ENCODE data around the gene KAT7.

The KAT7 gene

DNA sequence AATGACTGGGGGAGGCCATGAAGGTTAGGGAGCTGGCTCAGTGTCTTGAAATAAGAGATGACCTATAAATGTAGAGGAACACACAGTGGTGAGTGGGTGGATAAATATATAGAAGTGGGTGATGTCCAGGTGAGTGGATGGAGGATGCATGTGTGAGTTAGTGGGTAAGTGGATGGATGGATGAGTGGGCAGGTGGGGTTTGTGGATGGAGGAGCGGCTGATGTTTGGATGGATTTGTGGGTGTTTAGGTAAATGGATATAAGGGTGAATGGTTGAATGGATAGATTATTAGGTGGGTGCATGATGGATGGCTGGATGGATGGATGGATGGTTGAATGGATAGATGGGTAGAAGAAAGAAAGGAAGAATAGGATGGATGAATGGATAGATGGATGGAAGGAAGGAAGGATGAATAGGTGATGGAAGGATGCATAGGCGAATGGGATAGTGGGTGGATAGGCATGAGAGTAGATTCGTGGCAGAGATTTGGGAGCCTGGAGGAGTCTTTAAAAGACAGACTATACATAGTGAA, 78.5 kb downstream of the KAT7 start:
- DNase-seq, result no peak

GRCh38 chr17:49869038-49869374, 80.5 kb downstream of the KAT7 start:
- DNase-seq, result no peak

DNA sequence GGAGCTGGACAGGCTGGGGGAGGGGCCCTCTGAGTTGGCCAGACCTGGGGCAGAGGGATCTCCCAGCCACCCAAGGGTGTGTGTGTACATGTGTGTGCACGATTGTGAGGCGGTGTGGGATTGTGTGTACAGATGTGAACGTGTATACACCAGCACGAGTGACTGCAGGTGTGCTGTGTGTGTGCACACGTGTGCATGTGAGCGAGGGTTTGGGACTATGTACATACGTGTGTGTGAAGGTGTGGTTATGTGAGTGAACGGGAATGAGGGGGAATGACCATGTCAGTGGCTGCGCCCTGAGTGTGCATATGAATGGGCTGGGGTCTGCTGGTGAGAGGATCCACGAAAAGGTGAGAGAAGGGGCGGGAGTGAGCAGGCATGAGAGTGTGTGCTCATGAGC, 81.8 kb downstream of the KAT7 start:
- DNase-seq, result no peak

GRCh38 chr17:49871211-49871610, 82.7 kb downstream of the KAT7 start:
- DNase-seq, result no peak

DNA sequence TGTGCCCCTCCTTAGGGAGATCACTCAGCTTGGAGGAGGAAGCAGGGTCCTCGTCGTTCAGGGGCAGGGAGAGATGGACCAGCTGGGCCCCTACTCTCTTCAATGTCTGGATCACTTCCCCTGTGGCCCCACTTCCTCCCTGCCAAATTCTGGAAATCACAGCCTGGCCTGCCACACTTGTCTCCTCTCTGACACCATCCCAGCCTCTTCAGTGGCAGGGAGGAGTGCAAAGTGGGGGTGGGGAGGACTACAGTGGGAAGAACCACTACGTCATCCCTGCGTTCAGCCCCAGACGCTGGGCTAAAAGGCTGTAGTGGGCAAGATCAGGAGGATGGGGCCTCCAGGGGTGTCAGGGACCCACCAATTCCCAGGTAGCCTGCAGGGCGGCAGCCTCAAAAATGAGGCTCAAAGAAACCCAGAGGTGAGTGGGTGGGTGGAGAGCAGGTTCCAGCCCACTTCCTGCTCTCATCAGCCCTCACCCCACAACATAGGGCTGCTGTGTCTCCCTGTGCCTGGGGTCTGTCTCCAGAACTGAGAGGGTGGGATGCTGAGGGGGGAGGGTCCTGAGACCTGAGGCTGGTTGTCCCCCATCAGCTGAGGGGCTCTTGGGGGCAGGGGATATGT, 84.4 kb downstream of the KAT7 start:
- DNase-seq, result no peak

- DNase-seq, result no peak
Observed at GRCh38 chr17:49873466-49873865, 85.0 kb downstream of the KAT7 start.

GRCh38 chr17:49873926-49874325, 85.4 kb downstream of the KAT7 start:
- DNase-seq, result no peak

- no peak for DNase-seq
Observed at GRCh38 chr17:49874911-49875310, 86.4 kb downstream of the KAT7 start.

GRCh38 chr17:49875685-49876084, 87.2 kb downstream of the KAT7 start:
- no peak for DNase-seq

DNA sequence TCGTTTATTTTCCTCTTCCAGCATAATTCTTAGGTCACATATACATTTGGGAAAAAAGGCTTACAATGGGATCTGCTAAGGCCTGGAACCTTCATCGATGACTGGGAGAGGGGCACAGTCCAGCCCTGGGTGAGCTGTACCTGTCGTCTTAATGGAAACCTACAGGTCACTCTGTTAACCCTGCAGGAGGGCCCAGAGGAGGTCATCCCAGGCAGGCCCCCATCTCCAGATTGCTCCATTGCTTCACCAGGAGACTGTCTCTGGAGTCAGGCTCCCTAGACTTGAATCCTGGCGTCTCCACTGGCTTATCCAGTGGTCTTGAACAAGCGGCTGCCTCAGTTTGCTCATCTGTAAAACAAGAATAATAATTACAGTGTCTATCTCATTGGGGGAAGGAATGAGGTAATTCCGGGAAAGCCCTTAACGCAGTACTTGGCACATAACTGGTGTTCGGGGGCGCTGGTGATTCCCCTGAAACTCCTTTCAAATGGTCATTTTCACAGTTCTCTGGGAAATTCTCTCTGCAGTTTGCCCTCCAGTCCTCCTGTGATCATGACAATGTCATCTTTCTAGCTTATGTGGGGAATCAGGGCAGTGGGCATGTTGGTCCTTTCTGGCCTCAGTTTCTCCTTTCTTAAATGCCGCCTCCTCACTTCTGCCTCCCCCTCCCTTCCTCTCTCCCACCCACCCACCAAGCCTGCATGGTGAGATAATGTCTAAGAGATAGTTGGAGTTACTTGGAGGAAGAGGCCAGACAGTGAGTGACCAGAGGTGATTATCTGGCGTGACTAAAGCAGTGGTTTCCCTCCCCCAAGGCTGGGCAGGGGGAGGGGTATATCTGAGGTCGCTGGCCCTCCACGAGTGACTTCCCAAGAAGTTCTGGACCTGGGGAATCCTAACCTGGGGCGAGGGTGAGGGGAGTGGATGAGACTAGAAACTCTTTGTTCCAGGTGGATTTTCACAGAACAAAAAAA, 90.7 kb downstream of the KAT7 start:
- DNase-seq, result no peak

DNA sequence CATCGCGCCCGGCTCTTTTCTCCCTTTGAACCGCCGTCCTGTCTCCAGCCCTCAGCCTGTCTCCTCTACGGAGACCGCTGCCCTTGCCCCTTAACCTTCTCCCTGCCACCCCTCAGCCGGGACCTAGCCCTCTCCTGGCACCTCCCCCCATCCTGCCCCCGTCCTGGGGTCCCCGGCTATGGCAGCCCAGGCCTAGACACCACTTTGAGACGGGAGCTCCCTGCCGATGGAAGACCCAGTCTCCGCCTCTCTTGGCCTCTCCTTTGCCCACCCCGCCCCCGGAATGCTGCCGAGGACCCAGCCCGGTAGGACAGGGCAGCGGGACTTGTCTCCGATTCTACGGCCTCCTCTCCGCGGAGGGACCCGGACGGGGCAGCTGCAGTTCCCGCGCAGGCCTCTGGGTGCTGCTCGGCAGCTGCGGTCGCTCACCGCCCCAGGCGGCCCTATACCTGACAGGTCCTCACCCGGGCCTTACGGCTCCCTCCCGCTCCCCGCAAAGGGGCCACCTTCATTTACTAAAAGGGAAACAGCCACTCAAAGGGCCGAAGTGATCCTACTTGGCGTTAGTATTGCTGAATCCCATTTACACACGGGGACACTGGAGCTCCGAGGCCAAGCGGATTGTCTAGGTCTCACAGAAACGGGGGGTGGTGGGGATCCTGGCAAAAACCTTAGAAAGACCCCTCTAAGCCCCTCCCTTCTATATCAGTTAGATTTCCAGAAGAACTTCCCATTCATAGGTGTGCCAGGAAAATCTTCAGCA, 92.0 kb downstream of the KAT7 start:
- peak in 32 of 56 donors; percentile 1 to 63 (median 8) for DNase-seq

DNA sequence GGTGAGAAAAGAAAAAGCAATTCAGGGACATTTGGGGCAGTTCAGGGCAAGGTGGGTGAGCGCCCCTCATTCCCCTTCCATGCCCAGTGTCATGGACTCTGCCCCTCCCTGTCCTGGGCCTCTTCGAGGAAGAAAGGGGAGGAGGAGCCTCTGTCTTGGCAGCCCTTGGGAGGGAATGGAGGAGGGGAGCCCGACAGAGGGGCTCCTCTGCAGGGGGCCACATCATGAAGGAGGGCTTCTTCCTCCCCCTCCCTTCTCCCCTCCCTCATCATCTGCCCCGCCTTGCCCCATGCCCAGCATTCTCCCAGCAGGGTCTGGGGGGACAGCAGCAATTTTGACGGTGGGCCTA, 92.5 kb downstream of the KAT7 start:
- no peak for DNase-seq

DNA sequence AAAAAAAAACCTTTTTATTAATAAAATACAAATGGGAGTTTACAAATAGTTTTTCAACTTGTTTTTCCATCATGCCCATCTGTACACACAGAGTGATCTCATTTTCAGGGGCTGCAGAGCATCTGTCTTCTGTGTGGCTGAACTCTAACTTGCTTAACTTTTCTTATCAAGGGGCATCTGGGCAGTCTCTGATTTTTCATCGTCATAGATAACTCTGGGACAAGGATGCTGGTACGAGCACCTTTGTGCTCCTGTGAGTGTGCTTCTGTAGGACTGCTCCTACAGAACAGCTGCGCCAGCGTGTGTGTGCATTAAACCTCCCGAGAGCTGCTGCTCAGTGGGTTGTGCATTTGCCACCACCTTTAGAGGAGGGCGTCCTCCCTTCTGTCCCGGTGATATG, 94.0 kb downstream of the KAT7 start:
- DNase-seq, result no peak
